GM21717 (cell line): ENCODE results near the gene VPS11.

Experiments used
- ATAC-seq: cut with Tn5 transposase; IDR thresholded peaks from one replicate; pipeline ENCODE4 v1.9.1; 2021; ENCODE audit warnings: mild to moderate bottlenecking, moderate library complexity; ENCODE audit not compliant: unreplicated experiment

Gene VPS11

GRCh38 chr11:119078675-119079420 lies 11.2 kb downstream of the VPS11 start:
- ATAC-seq: no peak

DNA sequence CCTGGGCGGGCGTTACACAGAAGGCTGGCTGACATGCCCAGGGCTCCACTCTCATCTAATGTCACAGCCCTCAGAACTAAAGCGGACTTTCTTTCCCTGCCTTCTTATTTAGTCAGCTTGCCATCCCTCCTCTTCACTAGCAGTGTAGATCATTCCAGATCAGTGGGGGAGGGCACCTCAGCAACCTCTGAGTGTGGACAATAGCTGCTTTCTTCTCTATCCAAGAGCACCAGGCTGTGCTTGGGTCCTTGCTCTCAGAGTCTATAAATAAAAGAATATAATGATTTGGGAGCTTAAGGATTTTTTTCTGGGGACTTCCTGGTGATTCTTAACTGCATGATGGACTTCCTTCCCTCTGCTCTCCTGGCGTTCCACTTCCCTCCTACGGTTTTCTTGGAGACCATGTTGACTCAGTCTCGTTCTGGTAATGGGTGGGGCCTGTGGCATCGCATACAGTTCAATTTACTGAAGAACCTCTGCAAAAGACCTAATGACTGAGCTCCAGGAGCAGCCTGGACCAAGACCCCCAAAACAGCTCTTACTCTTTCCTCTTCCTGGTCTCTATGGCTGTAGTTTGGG lies 14.2 kb downstream of the VPS11 start:
- ATAC-seq: no peak

DNA sequence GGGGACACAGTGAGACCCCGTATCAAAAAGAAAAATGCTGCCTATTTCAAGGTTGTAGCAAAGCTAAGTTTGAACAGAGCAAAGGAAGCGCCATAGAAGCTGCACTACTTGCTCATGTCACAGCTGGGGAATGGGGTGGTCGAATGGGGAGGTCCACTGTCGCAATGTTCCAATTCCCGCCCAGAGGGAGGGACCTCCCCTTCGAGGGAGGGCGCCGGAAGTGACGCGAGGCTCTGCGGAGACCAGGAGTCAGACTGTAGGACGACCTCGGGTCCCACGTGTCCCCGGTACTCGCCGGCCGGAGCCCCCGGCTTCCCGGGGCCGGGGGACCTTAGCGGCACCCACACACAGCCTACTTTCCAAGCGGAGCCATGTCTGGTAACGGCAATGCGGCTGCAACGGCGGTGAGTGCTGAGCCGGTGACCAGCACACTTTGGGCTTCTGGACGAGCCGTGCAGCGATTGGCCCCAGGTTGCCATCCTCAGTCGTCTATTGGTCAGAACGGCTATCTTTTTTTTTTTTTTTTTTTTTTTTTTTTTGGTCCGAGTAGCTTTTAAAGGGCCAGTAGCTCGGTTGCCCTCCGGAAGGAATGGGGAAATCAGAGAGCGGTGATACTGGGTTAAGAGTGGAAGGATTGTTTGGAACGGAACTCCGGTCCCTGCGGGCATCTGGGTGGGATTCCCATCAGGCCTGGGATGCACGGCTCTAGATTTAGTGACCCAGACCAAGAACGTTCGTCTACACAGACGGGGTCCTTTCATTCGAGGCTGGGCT lies 17.2 kb downstream of the VPS11 start, which contains the start of gene HMBS:
Gene HMBS, plus strand, starts transcription at position 219 of the 774 bp plus-strand sequence. Its CDS starts 153 bp downstream, at position 372.
- ATAC-seq: peak; percentile 77

DNA sequence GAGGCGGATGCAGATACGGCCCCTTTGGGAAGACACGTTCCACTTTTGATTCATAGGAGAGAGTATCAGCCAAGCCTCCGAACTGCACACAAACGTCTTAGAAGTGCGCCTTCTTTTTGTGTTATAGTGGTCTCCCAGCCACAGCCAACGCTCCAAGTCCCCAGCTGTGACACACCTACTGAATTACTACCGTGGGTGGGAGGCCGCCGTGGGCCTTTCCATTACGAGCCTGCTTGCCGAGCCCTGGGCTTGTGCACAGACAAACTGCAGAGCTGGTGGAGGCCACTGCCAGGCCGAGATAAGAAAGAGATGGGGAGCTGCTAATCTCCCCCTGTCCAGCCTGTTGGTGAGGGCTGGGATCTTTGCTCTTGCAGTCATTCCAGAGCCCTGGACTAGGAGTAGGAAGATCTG lies 17.8 kb downstream of the VPS11 start:
- peak; percentile 19 for ATAC-seq

DNA sequence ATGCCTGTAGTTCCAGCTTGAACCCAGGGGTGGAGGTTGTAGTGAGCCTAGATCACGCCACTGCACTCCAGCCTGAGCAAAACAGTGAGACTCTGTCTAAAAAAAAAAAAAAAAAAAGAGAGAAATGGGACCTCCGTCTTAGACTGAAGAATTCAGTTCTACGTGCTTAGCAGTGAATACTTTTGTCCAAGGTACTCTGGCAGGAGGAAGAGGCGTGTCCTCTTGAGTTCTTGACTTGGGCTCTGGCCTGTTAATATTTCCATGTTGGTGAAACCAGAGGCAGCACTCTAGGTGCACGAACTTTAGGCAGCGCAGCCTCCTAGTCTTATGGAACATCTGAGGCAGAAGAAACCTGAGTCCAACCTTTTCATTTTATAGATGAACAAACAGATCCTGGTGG lies 19.5 kb downstream of the VPS11 start:
- ATAC-seq: no peak

GRCh38 chr11:119087747-119088241 lies 20.2 kb downstream of the VPS11 start:
- no peak for ATAC-seq

- no peak for ATAC-seq
Observed at GRCh38 chr11:119088406-119088805, 20.8 kb downstream of the VPS11 start.

GRCh38 chr11:119089319-119089718 lies 21.7 kb downstream of the VPS11 start:
- no peak for ATAC-seq

GRCh38 chr11:119091178-119091577 lies 23.6 kb downstream of the VPS11 start:
- no peak for ATAC-seq

GRCh38 chr11:119091966-119092879 lies 24.6 kb downstream of the VPS11 start:
- no peak for ATAC-seq

DNA sequence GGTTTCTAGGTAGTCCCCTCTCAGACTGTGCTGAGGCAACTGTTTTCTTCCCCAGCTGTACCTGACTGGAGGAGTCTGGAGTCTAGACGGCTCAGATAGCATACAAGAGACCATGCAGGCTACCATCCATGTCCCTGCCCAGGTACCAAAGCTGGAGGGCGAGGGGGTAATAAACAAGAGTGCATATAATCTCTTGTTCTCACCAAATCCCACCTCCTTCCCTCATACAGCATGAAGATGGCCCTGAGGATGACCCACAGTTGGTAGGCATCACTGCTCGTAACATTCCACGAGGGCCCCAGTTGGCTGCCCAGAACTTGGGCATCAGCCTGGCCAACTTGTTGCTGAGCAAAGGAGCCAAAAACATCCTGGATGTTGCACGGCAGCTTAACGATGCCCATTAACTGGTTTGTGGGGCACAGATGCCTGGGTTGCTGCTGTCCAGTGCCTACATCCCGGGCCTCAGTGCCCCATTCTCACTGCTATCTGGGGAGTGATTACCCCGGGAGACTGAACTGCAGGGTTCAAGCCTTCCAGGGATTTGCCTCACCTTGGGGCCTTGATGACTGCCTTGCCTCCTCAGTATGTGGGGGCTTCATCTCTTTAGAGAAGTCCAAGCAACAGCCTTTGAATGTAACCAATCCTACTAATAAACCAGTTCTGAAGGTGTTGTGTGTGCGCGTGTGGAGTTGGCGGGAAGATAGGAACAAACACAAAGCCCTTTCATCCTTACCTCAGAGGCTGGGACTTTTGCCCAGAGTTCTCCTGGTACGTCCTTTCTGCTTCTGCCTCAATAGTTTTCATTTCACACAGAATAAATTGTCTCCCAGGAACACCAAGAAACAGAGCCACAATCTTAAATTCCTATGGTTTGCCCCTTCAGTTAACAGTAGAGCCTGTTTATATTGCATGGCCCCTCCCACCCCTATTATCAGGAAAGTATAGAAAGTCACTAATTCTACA lies 25.5 kb downstream of the VPS11 start:
- no peak for ATAC-seq

DNA sequence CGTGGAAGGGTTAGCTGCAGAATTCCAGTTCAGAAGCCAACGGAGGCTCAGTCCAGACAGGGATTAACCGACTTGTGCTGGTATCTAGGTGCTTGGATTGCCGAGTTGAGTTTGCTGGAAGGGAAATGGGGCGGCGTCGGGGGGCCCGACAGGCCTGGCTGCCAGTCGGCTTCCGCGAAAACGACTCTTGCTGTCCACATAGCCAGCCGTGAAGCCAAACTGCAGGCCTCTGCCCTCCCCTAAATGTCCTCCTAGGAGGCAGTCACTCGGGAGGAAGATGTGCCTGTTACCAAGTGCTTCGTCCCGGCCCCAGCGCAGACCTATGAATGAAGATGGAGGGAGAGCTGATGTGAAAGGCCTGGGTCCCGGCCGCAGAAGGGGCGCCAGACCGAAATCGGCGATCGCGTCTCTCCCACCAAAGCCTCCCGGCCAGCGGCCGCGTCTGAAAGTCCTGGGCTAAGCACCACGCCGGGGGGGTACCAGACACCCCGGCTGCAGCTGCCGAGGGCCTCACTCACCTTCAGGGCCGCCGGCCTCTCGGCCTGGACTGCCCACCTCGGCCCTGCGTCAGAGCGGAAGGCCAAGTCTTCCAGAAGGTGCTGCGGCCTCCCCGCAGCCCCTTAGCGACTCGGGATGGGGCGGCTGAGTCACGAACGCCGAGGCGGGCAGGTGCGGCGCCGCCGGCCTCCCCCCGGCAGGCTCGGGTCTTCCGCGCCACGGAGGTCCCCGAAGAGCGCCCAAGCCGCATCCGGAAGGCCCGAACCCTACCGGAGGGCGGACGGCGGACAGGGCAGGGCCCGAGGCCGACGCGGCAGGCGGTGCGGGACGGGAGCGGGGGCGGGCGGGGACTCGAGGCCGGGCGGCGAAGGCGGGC lies 26.6 kb downstream of the VPS11 start:
- ATAC-seq: peak; percentile 9

DNA sequence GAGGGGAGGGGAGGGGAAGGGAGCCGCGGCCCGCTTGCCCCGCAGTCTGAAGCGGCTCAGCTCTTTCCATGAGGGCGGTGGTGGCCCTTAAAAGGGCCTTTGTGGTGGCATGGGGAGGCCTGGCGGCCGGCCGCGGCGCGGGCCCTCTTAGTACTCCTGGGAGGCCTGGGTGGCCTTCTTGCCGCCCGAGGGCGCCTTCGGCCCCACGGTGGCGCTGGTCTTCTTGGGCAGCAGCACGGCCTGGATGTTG lies 27.1 kb downstream of the VPS11 start:
- peak; percentile 30 for ATAC-seq

DNA sequence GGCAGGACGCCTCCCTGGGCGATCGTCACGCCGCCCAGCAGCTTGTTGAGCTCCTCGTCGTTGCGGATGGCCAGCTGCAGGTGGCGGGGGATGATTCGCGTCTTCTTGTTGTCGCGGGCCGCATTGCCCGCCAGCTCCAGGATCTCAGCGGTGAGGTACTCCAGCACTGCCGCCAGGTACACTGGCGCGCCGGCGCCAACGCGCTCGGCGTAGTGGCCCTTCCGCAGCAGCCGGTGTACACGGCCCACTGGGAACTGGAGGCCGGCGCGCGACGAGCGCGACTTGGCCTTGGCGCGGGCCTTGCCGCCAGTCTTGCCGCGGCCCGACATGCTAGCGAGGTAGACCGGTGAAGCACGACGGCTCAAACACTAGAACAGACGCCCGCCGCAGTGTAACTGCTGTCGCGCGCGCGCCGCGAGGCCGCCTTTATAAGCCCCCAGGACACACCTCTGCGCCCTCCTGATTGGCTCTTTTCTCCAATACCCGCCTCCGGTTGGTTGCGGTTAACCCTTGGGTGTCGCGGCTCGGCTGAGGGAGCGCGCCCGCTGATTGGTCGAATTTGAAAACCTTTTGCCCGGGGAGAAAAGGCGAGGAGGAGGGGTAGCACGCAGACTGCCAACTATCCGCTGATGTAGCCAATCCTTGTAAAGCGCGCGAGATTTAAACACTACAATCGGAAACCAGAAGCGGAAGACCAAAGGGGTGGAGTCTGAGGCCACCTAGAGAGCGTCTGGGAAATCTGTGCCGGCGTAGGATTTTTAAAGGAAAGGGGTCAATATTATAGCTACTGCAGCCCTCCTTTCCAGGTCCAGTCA lies 27.7 kb downstream of the VPS11 start:
- peak; percentile 67 for ATAC-seq

DNA sequence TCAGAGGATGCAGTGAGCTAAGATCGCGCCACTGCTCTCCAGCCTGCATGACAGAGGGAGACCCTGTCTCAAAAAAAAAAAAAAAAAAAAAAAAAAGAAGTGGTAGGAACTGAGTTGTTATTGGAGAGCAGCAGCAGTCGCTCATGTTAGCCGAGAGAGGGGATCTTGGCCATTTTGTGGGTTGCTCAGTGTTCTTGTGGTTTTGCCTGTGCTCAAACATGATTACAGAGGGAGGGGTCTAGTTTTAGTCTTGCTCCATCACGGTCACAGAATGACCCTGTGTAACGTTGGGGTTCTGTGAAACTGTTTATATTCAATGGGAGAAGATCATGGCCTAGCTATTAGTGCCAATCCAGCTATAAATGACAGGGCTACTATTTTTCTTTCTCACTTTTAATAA lies 32.1 kb downstream of the VPS11 start:
- ATAC-seq: no peak

- ATAC-seq: no peak
Observed at GRCh38 chr11:119100246-119100970, 32.8 kb downstream of the VPS11 start.
